ENCODE measurements around the gene AARS2. TPM values are rescaled to one million over a fixed set of nuclear protein-coding genes. Genes with fewer than 3 reads are reported as not detected.

AARS2 gene
- total and polyA plus RNA-seq, 9 of the 15 experiments (the other 6 are each of a cell fraction or from before 2014, with no cell fraction given), result 0.97 to 34.0 (median 18.3) TPM

GRCh38 chr6:44342052-44342451 lies 28.9 kb upstream of the AARS2 start (continued):
- TF ChIP-seq, protein P1, sequence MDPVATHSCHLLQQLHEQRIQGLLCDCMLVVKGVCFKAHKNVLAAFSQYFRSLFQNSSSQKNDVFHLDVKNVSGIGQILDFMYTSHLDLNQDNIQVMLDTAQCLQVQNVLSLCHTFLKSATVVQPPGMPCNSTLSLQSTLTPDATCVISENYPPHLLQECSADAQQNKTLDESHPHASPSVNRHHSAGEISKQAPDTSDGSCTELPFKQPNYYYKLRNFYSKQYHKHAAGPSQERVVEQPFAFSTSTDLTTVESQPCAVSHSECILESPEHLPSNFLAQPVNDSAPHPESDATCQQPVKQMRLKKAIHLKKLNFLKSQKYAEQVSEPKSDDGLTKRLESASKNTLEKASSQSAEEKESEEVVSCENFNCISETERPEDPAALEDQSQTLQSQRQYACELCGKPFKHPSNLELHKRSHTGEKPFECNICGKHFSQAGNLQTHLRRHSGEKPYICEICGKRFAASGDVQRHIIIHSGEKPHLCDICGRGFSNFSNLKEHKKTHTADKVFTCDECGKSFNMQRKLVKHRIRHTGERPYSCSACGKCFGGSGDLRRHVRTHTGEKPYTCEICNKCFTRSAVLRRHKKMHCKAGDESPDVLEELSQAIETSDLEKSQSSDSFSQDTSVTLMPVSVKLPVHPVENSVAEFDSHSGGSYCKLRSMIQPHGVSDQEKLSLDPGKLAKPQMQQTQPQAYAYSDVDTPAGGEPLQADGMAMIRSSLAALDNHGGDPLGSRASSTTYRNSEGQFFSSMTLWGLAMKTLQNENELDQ (CRISPR knock-in tag; IDR thresholded peaks at IDR 0.05; ENCODE audit: borderline replicate concordance), result no peak
- TF ChIP-seq TCF3 (CRISPR knock-in tag; IDR thresholded peaks at IDR 0.05) (peak; percentile 49), XRCC4 (IDR thresholded peaks at IDR 0.05; ENCODE audit: extremely low read depth, insufficient read depth, insufficient read length) (no peak), NRF1 (conservative IDR thresholded peaks at IDR 0.05 in 1 of 2, IDR thresholded peaks at IDR 0.05 in 1 of 2) (peak; percentile 52; a peak in 3 of 4 replicates), ZNF184 (CRISPR knock-in tag; IDR thresholded peaks at IDR 0.05) (no peak), ZNF695 (CRISPR knock-in tag; IDR thresholded peaks at IDR 0.05) (no peak), CHD2 (IDR thresholded peaks at IDR 0.05; ENCODE audit: low read depth, low read length) (no peak), CBFA2T2 (conservative IDR thresholded peaks at IDR 0.05) (0 out of 2 replicates have a peak, but pooled peaks have one; percentile 42), CCNT2 (IDR thresholded peaks at IDR 0.05; ENCODE audit: borderline replicate concordance, extremely low read depth, insufficient read length, low read depth, low read length) (no peak), SIRT6 (IDR thresholded peaks at IDR 0.05; ENCODE audit: low read depth, low read length) (no peak), ZNF668 (CRISPR knock-in tag; IDR thresholded peaks at IDR 0.05) (no peak), RERE (CRISPR knock-in tag; IDR thresholded peaks at IDR 0.05; ENCODE audit: borderline replicate concordance) (no peak), CC2D1A (IDR thresholded peaks at IDR 0.05) (no peak), FOXM1 (IDR thresholded peaks at IDR 0.05; ENCODE audit: low read depth) (0 out of 2 replicates have a peak, but pooled peaks have one; percentile 33), FOXM1 (CRISPR knock-in tag; IDR thresholded peaks at IDR 0.05; ENCODE audit: low read depth) (no peak), ARID1B (IDR thresholded peaks at IDR 0.05) (0 out of 2 replicates have a peak, but pooled peaks have one; percentile 37), CBX2 (IDR thresholded peaks at IDR 0.05; ENCODE audit: insufficient read depth, low read length, poor library complexity, severe bottlenecking) (peak; percentile 35), CBFA2T3 (IDR thresholded peaks at IDR 0.05) (peak; percentile 58), LARP7 (IDR thresholded peaks at IDR 0.05) (no peak), FOSL1 (tag; conservative IDR thresholded peaks at IDR 0.05) (no peak)
- TF ChIP-seq, protein P2, sequence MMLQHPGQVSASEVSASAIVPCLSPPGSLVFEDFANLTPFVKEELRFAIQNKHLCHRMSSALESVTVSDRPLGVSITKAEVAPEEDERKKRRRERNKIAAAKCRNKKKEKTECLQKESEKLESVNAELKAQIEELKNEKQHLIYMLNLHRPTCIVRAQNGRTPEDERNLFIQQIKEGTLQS (IDR thresholded peaks at IDR 0.05), result no peak
- TF ChIP-seq, protein P2 (CRISPR knock-in tag; conservative IDR thresholded peaks at IDR 0.05), result no peak
